Measurements from ENCODE around the gene PRDM13.
"Not testable (repeated sequence)": the region's sequence is repeated elsewhere in the genome, so short reads cannot be mapped to it uniquely, and the experiment has no call there.

The PRDM13 gene

GRCh38 chr6:99617131-99617530 lies 10.5 kb downstream of the PRDM13 start:
- no peak overlapping the region for H3K4me3 ChIP-seq (ENCODE audit: low read length)
- peaks cover 95% of the 10 kb centered on the region for H3K27me3 ChIP-seq (ENCODE audit: control insufficient read depth, insufficient read depth, low read length)
- H3K9ac ChIP-seq (ENCODE audit: low read length), result no peak overlapping the region

GRCh38 chr6:99618649-99619408 lies 12.2 kb downstream of the PRDM13 start:
- Histone ChIP-seq H3K4me1 (ENCODE audit: control insufficient read depth, insufficient read depth, low read length) (peaks cover 6% of the 10 kb centered on the region), H3K9ac (ENCODE audit: low read length) (no peak overlapping the region), H3K27me3 (ENCODE audit: control insufficient read depth, insufficient read depth, low read length) (peaks cover 81% of the 10 kb centered on the region), H3K36me3 (ENCODE audit: control insufficient read depth, insufficient read depth, low read length) (no peaks in the 10 kb centered on the region), H3K4me3 (ENCODE audit: low read length) (no peak overlapping the region), H3K9me3 (ENCODE audit: control insufficient read depth, low read length) (no peaks in the 10 kb centered on the region)

More at GRCh38 chr6:99617131-99617530, 10.5 kb downstream of the PRDM13 start:
- Histone ChIP-seq H3K9me3 (ENCODE audit: control insufficient read depth, low read length) (no peaks in the 10 kb centered on the region), H3K36me3 (ENCODE audit: control insufficient read depth, insufficient read depth, low read length) (no peaks in the 10 kb centered on the region), H3K4me1 (ENCODE audit: control insufficient read depth, insufficient read depth, low read length) (peaks cover 6% of the 10 kb centered on the region)

GRCh38 chr6:99619409-99619762 lies 12.8 kb downstream of the PRDM13 start:
- peaks cover 75% of the 10 kb centered on the region for H3K27me3 ChIP-seq (ENCODE audit: control insufficient read depth, insufficient read depth, low read length)
- H3K4me1 ChIP-seq (ENCODE audit: control insufficient read depth, insufficient read depth, low read length), result peaks cover 4% of the 10 kb centered on the region
- no peaks in the 10 kb centered on the region for H3K9me3 ChIP-seq (ENCODE audit: control insufficient read depth, low read length)
- H3K9ac ChIP-seq (ENCODE audit: low read length), result no peak overlapping the region
- H3K4me3 ChIP-seq (ENCODE audit: low read length), result no peak overlapping the region
- H3K36me3 ChIP-seq (ENCODE audit: control insufficient read depth, insufficient read depth, low read length), result no peaks in the 10 kb centered on the region

GRCh38 chr6:99622044-99622443 lies 15.4 kb downstream of the PRDM13 start:
- H3K27me3 ChIP-seq (ENCODE audit: control insufficient read depth, insufficient read depth, low read length), result peaks cover 49% of the 10 kb centered on the region
- not testable (repeated sequence) for H3K9me3 ChIP-seq (ENCODE audit: control insufficient read depth, low read length); H3K4me1 ChIP-seq (ENCODE audit: control insufficient read depth, insufficient read depth, low read length); H3K36me3 ChIP-seq (ENCODE audit: control insufficient read depth, insufficient read depth, low read length); H3K9ac ChIP-seq (ENCODE audit: low read length); H3K4me3 ChIP-seq (ENCODE audit: low read length)

GRCh38 chr6:99629293-99629692 lies 22.7 kb downstream of the PRDM13 start:
- H3K4me1 ChIP-seq (ENCODE audit: control insufficient read depth, insufficient read depth, low read length), result no peaks in the 10 kb centered on the region
- no peak overlapping the region for H3K4me3 ChIP-seq (ENCODE audit: low read length)
- H3K27me3 ChIP-seq (ENCODE audit: control insufficient read depth, insufficient read depth, low read length), result peaks cover 5% of the 10 kb centered on the region
- H3K9ac ChIP-seq (ENCODE audit: low read length), result no peak overlapping the region
- H3K9me3 ChIP-seq (ENCODE audit: control insufficient read depth, low read length), result no peaks in the 10 kb centered on the region
- no peaks in the 10 kb centered on the region for H3K36me3 ChIP-seq (ENCODE audit: control insufficient read depth, insufficient read depth, low read length)

GRCh38 chr6:99637629-99638028 lies 31.0 kb downstream of the PRDM13 start:
- Histone ChIP-seq H3K36me3 (ENCODE audit: control insufficient read depth, insufficient read depth, low read length) (no peaks in the 10 kb centered on the region), H3K9me3 (ENCODE audit: control insufficient read depth, low read length) (no peaks in the 10 kb centered on the region), H3K27me3 (ENCODE audit: control insufficient read depth, insufficient read depth, low read length) (peaks cover 15% of the 10 kb centered on the region), H3K4me1 (ENCODE audit: control insufficient read depth, insufficient read depth, low read length) (no peaks in the 10 kb centered on the region), H3K9ac (ENCODE audit: low read length) (no peak overlapping the region), H3K4me3 (ENCODE audit: low read length) (no peak overlapping the region)

- not testable (repeated sequence) for H3K4me1 ChIP-seq (ENCODE audit: control insufficient read depth, insufficient read depth, low read length); H3K4me3 ChIP-seq (ENCODE audit: low read length); H3K9ac ChIP-seq (ENCODE audit: low read length); H3K9me3 ChIP-seq (ENCODE audit: control insufficient read depth, low read length); H3K36me3 ChIP-seq (ENCODE audit: control insufficient read depth, insufficient read depth, low read length)
- peaks cover 10% of the 10 kb centered on the region for H3K27me3 ChIP-seq (ENCODE audit: control insufficient read depth, insufficient read depth, low read length)
Observed at GRCh38 chr6:99638358-99638757, 31.7 kb downstream of the PRDM13 start.

- no peaks in the 10 kb centered on the region for H3K36me3 ChIP-seq (ENCODE audit: control insufficient read depth, insufficient read depth, low read length)
- no peaks in the 10 kb centered on the region for H3K4me1 ChIP-seq (ENCODE audit: control insufficient read depth, insufficient read depth, low read length)
- H3K27me3 ChIP-seq (ENCODE audit: control insufficient read depth, insufficient read depth, low read length), result peaks cover 6% of the 10 kb centered on the region
- H3K9ac ChIP-seq (ENCODE audit: low read length), result no peak overlapping the region
- H3K9me3 ChIP-seq (ENCODE audit: control insufficient read depth, low read length), result no peaks in the 10 kb centered on the region
- H3K4me3 ChIP-seq (ENCODE audit: low read length), result no peak overlapping the region
Observed at GRCh38 chr6:99641270-99641669, 34.6 kb downstream of the PRDM13 start.

- Histone ChIP-seq H3K9ac (ENCODE audit: low read length) (no peak overlapping the region), H3K27me3 (ENCODE audit: control insufficient read depth, insufficient read depth, low read length) (no peaks in the 10 kb centered on the region), H3K36me3 (ENCODE audit: control insufficient read depth, insufficient read depth, low read length) (no peaks in the 10 kb centered on the region), H3K4me3 (ENCODE audit: low read length) (no peak overlapping the region), H3K9me3 (ENCODE audit: control insufficient read depth, low read length) (no peaks in the 10 kb centered on the region), H3K4me1 (ENCODE audit: control insufficient read depth, insufficient read depth, low read length) (no peaks in the 10 kb centered on the region)
Observed at GRCh38 chr6:99645986-99646385, 39.4 kb downstream of the PRDM13 start.

GRCh38 chr6:99650091-99650571 lies 43.5 kb downstream of the PRDM13 start:
- H3K4me3 ChIP-seq (ENCODE audit: low read length); H3K9ac ChIP-seq (ENCODE audit: low read length); H3K9me3 ChIP-seq (ENCODE audit: control insufficient read depth, low read length); H3K4me1 ChIP-seq (ENCODE audit: control insufficient read depth, insufficient read depth, low read length); H3K27me3 ChIP-seq (ENCODE audit: control insufficient read depth, insufficient read depth, low read length); H3K36me3 ChIP-seq (ENCODE audit: control insufficient read depth, insufficient read depth, low read length): not testable (repeated sequence)

GRCh38 chr6:99660206-99660605 lies 53.6 kb downstream of the PRDM13 start:
- Histone ChIP-seq H3K27me3 (ENCODE audit: control insufficient read depth, insufficient read depth, low read length) (no peaks in the 10 kb centered on the region), H3K4me3 (ENCODE audit: low read length) (no peak overlapping the region), H3K36me3 (ENCODE audit: control insufficient read depth, insufficient read depth, low read length) (no peaks in the 10 kb centered on the region), H3K4me1 (ENCODE audit: control insufficient read depth, insufficient read depth, low read length) (no peaks in the 10 kb centered on the region), H3K9ac (ENCODE audit: low read length) (no peak overlapping the region), H3K9me3 (ENCODE audit: control insufficient read depth, low read length) (no peaks in the 10 kb centered on the region)

- no peak overlapping the region for H3K4me3 ChIP-seq (ENCODE audit: low read length)
- H3K27me3 ChIP-seq (ENCODE audit: control insufficient read depth, insufficient read depth, low read length), result no peaks in the 10 kb centered on the region
- H3K9me3 ChIP-seq (ENCODE audit: control insufficient read depth, low read length), result no peaks in the 10 kb centered on the region
- no peaks in the 10 kb centered on the region for H3K36me3 ChIP-seq (ENCODE audit: control insufficient read depth, insufficient read depth, low read length)
- H3K4me1 ChIP-seq (ENCODE audit: control insufficient read depth, insufficient read depth, low read length), result no peaks in the 10 kb centered on the region
- H3K9ac ChIP-seq (ENCODE audit: low read length), result no peak overlapping the region
Observed at GRCh38 chr6:99661870-99662269, 55.2 kb downstream of the PRDM13 start.

- Histone ChIP-seq H3K36me3 (ENCODE audit: control insufficient read depth, insufficient read depth, low read length) (no peaks in the 10 kb centered on the region), H3K4me3 (ENCODE audit: low read length) (no peak overlapping the region), H3K9me3 (ENCODE audit: control insufficient read depth, low read length) (no peaks in the 10 kb centered on the region), H3K27me3 (ENCODE audit: control insufficient read depth, insufficient read depth, low read length) (no peaks in the 10 kb centered on the region), H3K4me1 (ENCODE audit: control insufficient read depth, insufficient read depth, low read length) (no peaks in the 10 kb centered on the region), H3K9ac (ENCODE audit: low read length) (no peak overlapping the region)
Observed at GRCh38 chr6:99662616-99663015, 56.0 kb downstream of the PRDM13 start.
